Pons (tissue), 1 donor: ENCODE measurements around the gene NLRC5.
"Not testable (repeated sequence)": the region's sequence is repeated elsewhere in the genome, so short reads cannot be mapped to it uniquely, and the experiment has no call there.

Experiments used
- DNase-seq: peaks from one replicate; pipeline ENCODE4 v3.0.0-alpha.2; 2016; ENCODE audit warnings: low spot score

NLRC5 gene

DNA sequence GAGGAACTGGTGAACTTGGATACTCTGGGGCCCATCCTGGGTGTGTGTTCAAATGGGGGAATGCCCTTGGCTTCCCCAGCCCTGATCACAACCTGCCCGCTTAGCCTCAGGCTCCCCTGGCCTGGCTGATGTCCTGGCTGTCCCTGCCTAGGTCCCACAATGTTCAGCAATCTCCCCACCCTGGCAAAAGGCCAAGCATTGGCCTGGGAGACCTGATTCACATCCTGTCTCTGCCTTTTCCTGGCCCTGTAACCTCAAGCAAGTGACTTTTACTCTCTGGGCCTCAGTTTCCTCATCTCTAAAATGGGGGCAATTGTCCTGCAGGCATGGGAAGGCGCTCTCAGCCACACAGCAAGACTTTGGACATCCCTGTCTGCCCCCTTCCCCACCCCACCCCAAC lies 117.4 kb downstream of the NLRC5 start:
- no peak for DNase-seq

DNA sequence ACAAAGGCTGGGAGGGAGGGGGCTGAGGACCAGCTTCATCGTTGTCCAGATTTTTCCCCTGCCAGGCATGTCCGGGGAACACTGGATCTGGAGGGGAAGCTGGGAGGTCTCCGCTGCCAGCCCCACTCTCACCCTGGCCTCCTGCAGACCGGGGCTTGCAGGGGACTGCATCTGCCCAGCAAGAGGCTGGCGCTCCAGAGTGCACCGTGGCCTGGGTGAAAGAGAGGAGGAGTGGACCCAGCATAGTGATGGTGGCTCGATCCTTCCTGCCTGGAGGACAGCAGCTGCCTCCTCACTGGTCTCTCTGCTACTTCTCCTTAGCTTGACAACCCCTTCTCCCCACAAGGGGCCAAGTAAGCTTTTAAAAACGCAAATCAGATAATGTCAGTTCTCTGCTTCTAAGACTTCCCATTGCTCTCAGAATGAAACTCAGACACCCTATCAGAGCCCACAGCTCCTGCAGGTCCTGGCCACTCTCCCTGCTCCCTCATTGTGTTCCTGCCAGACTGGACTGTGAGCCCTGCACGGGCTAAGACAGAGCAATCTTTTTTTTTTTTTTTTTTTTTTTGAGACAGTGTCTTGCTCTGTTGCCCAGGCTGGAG lies 118.1 kb downstream of the NLRC5 start:
- DNase-seq = no peak

DNA sequence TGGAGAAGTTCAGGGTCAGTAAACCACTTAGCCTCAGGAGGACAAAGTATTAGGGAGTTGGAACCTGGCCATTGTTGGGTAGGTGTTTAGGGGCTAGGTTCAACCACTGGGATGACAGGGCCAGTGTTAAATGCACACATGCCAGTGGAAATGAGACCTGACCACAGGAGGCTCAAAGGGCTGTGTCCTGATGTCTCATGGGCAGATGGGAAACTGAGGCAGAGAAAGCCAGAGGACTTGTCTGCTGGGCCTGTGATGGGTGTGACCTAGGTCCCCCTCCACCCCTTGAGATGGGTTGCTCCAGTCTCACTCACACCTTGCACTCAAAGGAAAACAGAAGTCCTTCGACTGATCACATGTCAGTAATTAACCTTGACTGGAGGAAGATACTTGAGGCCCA lies 119.1 kb downstream of the NLRC5 start:
- DNase-seq = no peak

DNA sequence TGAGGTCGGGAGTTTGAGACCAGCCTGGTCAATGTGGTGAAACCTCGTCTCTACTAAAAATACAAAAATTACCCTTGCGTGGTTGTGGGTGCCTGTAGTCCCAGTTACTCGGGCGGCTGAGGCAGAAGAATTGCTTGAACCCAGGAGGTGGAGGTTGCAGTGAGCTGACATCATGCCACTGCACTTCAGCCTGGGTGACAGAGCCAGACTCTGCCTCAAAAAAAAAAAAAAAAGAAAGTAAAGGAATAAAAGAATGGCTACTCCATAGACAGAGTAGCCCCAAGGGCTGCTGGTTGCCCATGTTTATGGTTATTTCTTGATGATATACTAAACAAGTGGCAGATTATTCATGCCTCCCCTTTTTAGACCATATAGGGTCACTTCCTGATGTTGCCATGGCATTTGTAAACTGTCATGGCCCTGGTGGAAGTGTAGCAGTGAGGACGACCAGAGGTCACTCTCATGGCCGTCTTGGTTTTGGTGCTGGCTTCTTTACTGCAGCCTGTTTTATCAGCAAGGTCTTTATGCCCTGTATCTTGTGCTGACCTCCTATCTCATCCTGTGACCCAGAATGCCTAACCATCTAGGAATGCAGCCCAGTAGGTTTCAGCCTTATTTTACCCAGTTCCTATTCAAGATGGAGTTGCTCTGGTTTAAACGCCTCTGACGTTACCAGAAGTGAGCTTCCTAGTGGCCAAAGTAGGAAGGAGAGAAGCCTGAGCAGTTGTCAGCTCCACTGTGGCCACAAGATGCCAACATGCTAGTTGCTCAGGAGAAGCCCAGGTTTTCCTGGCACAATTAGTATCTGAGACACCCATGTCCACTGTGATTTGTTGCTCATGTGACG lies 120.1 kb downstream of the NLRC5 start:
- not testable (repeated sequence) for DNase-seq

DNA sequence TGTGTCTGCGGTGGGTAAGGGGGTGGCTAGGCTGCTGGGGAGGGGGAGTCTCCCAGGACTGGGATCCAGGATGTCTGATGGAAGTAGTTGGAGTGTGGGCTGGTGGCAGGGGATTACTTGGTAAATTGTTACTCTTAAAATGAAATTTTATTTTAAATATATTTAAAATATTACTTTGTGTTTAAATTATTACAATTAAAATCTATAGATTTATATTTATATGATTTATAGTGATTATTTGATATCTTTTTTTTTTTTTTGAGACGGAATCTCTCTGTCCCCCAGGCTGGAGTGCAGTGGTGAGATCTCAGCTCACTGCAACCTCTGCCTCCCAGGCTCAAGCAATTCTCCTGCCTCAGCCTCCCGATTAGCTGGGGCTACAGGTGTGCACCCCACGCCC lies 121.6 kb downstream of the NLRC5 start:
- DNase-seq = no peak

DNA sequence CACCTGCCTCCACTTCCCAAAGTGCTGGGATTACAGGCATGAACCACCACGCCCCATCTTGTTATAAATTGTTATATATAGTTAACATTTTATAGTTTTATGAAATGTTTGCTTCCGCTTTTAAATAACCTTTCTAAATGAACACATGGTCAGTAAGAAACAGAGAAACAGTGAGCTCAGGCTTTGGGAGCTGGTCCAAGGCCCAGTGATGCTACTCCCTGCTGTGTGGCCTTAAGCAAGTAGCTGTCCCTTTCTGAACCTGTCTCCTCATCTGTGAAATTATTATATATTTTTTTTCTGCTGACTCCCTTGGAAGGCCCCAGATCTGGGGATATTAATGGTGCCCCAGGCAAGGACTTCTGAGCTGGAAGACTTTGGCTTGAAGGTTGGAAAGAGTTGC lies 122.1 kb downstream of the NLRC5 start:
- no peak for DNase-seq

DNA sequence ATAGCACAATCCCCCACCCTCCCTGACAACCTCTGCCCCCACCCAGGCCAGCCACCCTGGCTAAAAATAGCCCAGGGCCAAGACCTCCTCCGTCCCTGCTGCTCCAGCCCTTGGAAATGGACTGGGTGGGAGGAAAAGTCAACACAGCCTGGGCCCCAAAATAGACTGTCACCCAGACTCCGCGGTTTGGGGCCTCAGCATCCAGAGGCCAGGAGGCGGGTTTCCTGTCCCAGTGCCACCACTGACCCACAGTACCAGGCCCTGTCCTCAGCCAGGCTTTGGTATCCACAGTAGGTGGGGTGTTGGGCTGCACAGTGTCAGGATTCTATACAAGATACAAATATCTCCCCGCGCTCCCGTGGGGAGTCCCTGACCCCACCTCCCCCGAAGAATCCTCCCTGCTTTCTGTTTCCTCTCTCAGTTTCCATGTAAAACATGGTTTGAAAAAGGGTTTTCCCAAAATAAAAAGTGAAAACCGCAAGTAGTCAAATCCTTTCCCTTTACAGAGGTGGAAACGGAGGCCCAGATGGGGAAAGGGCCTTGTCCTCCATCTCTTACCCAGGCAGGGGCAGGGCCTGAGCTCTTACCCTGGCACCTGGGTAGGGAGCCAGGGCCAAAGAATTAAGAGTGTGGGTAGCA lies 123.2 kb downstream of the NLRC5 start:
- DNase-seq = no peak

DNA sequence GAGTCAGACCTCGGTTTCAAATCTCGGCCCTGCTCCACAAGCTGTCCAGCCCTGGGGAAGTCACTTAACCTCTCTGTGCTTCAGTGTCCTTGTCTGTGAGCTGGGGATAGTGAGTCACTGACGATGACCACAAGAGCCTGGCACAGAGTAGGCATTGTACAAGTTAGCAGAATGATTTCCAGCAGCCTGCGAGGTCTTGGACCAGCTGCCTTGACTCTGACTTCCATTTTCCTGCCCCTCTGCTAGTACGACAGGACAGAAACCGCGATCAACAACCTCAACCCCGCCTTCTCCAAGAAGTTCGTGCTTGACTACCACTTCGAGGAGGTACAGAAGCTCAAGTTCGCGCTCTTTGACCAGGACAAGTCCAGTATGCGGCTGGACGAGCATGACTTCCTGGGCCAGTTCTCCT lies 123.7 kb downstream of the NLRC5 start:
- DNase-seq = peak; percentile 79

DNA sequence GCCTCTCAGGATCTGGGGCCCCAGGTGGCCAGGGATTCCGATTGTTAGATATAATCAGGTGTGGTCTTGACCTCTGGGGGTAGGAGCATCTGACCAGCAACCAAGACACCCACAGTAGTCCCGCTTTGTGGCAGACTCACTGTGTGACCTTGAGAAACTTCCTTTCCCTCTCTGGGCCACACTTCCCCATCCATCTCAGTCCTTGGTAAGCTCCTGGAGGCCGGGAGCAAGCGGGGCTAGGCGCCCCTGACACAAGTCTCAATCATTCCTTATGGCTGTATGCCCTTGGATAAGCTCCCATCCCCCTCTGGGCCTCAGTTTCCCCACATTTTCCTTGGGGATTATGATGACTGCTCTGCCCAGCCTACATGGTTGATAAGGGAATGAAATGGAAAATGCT lies 124.3 kb downstream of the NLRC5 start:
- DNase-seq = no peak

DNA sequence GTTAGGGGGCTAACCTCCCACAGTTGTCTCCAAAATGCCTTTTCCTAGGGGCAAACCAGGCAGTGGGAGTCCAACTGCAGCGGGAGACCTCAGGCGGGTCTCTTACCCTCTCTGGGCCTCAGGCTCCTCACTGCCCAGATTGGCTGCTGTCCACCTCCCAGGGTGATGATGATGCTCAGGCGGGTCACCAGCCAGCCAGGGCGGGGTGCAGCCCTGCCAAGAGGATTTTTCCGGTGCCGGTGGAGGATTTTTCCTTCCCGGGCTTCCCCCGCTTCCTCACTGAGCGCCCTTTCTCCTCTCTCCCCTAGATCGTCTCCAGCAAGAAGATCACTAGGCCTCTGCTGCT lies 125.8 kb downstream of the NLRC5 start:
- no peak for DNase-seq

DNA sequence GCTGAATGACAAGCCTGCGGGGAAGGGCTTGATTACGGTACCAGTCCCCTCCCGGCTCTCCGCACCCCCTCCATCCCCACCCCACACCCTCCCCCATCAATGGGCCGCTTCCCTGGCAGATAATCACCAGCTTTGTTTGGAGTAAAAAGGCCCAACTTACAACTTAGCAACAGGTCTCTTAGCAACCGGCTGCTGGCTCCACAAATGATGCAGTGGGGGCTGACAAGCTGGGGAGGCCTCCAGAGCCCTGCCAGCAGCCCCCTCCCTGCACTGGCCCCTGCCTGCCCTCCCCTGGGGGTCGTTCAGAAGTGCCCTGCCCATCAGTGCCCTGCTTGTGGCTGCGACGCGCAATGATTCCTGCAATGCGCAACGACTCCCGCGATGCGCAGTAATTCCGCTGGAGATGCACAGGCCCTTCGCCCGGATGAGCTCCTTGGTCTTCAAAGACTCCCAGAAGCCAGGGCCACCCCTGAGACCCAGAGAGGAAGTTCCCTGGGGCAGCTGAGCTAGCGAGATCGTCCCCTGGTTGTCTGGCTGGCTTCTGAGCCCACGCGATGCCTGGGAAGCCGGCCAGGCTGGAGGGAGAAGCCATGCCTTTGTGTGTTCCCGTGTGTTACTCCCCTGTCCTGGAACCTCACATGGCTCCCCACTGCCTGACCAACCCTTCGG lies 126.3 kb downstream of the NLRC5 start:
- DNase-seq = peak; percentile 98

DNA sequence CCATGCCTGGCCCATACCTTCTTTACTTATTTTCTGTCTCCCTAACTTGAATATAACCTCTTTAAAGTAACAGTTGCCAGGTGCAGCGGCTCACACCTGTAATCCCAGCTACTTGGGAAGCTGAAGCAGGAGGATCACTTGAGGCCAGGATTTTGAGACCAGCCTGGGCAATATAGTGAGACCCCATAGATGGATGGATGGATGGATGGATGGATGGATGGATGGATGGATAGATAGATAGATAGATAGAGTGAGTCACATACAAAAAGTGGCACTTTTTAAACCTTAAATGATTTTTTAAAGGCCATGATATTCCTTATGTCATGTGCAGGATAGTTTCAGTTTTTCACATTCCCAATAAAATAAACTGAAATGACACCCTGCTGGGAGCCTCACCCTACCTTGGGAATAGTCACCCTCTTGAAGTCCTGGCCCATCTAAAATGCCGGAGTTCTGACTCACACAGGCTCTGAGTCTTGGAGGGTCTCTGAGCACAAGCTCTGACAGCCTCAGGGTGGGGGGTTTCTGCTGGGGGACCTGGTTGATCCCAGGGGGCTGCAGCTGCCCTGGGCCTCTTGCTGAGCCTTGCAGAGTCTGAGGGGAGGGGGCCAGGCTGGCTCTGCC lies 129.2 kb downstream of the NLRC5 start:
- DNase-seq = no peak

DNA sequence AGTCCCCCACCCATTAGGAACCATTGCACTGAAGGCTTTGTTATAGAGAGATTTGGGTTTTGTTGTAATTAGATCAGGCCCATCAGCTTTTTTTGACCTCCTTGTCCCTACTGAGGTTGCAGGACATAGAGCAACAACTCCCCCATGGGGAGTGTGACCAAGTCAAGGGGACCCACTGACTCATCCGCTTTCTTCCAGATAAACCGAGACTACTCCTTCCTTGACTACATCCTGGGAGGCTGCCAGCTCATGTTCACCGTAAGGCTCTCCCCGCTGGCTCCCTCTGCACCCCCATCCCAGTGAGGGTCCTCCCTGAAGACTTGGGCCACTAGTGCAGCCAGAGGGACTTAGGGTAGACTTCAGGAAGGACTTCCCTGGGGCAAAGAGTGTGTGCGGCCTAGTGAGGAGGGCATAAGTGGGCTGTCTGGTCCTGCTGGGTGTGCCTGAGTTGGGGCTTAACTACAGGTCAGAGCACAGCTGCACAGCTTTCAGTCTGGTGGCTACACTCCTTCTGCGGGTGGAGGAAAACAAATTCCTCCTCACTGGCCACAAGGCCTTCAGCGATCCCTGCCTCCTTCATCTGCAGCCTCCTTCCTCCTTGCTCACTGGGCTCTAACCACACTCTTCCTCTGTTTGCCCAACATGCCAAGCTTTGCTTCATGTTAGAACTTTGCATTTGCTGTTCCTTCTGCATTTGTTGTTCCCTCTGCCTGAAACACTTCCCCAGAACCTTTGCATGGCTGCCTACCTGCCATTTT lies 134.0 kb downstream of the NLRC5 start:
- DNase-seq = no peak

DNA sequence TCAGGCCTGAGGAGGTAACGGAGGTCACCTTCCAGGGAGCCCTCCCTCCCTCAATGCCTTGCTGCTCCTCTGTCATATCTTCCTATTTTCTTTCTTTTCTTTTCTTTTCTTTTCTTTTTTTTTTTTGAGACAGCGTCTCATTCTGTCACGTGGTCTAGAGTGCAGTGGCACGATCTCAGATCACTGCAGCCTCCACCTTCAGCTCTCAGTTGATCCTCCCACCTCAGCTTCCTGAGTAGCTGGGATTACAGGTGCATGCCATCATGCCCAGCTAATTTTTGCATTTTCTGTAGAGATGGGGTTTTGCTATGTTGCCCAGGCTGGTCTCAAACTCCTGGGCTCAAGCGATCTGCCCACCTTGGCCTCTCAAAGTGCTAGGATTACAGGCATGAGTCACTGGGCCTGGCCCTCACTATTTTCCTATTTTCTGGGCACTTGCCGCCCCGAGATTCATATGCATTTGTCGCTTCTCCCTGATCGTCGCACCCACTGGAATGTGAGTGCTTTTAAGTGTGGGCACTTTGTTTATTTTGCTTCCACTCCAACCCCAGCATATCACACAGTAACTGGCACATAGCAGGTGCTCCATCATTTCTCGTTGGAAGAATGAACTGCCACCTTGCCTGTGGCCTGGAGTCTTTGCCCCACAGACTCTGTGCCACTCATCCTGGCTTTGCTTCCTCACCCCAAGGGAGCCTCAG lies 134.8 kb downstream of the NLRC5 start:
- no peak for DNase-seq

DNA sequence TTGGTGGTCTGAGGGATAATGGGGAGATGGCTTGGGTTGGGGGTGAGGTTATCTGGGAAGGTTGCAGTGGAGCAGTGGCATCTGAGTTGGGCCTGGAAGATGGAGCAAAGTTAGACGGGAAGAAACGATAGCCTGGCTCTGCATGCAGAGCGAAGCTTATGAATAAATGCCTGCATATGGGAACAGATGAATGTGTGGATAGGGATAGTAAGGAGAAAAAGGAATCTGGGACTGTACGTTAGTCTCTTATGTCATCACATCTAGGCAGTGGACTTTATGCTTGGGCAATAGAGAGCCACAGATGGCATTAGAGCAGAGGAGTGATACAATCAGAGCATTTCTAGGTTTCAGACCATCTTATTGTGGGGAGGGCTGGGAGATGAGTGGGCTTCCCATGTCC lies 136.0 kb downstream of the NLRC5 start:
- DNase-seq = no peak

DNA sequence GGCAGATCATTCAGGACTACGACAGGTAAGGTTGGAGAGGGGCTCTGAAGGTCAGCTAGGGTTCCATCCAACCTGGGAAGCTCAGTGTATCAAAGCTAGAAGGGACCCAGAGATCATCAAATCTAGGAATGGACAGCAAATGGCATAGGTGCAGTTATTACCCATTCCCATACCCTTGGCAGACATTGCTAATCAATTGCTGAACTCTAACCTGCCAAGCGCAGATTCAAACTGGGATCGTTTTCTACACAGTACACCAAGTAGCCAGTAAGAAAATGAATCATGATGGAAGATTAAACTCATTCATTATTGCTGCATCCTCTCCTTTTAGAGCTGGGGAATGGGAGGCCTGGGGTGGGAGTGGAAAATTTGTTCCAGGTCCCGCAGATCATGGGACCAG lies 136.6 kb downstream of the NLRC5 start:
- DNase-seq = no peak

DNA sequence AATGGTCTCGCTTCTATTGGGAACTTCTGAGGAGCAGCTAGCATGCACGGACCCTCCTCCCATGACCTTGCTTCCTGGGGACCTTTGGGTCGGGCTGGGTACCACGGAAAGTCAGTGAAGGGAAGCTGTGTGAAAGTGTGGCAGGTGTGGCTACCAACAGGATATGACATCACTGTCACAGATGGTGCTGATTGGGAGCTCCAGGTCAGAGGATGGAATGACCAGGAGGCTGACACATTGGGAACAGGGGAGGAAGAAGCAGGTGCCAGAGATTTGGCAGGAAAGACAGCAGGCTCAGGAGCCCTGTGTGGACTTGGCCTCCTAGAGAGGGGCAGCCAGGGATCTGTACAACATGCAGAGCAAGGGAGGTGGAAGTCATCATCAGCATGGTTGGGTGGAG lies 137.1 kb downstream of the NLRC5 start:
- no peak for DNase-seq

DNA sequence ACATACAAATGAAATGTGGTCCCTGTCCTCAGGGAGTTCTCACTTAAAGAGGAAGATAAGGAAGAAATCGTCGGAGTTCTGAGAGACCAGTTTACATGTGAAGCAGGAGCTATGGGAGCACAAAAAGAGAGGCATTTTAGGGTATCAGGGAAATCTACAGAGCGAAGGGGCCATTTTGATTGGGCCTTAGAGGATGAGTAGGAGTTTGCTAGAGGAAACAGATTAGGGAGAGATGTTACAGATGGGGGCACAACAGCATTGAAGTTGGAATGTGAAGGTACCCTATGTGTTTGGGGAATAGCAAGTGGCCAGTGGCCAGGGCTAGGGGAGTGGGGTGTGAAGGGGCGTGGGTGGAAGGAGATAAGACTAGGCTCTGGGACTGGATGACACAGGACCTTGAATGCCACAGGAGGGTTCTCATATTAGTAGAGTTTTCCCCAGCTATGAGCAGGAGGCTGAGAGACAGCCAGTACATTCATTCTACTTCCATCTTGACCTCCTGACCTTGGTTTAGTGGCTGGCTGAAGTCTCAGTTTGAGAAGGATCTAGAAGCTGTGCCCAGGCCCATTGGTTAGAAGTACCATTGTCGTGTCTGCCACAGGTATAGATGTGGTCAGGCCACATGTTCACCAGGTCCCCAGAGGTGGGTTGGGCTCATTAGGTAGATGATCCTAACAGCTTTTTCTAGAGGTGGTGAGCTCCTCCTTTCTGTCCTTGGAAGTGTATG lies 137.8 kb downstream of the NLRC5 start:
- DNase-seq = no peak

DNA sequence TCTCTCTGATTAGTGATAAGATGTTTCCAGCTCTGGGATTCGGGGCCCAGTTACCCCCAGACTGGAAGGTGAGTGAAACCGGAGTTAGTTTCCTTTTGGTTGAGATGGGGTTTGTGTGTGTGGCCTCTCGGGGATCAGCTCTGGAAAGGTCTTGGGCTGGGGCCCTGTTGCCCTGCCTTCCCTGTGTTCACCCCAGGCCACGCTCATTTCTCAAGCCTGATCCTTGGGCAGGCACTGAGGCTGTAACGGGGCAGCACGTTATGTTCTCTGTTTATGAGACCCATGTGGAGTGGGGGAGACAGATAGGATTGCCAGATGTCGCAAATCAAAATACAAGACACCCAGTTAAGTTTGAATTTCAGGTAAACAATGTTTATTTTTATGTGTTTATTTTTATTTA lies 138.5 kb downstream of the NLRC5 start:
- DNase-seq = no peak

DNA sequence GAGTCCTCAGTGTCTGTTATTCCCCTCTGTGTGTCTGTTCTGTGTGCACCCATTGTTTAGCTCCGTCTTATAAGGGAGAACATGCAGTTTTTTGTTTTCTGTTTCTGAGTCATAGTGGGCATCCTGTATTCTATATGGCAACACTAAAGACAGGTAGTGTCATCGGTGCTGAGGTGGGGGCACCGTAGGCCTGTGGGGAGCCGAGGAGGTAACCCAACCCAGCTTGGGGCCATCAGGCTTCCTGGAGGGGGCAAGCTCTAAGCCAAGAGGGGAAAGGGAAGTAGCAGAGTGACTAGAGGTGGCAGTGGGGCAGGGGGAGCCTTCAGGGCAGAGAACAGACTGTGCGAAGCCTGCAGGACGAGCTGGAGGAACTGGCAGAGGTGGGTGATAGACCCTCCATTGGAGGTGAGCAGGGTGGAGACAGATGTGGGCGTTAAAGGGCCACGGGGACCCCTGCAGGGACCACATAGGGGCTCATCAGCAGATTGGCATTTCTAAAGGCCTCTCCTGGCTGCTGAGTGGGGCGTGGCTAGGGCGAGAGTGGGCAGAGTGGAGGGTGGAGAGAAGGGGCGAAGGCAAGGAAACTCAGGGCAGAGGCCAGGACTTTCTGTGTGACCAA lies 139.5 kb downstream of the NLRC5 start:
- DNase-seq = no peak
